Measurements from ENCODE around the gene IP6K1. TPM values are rescaled to one million over a fixed set of nuclear protein-coding genes. Genes with fewer than 3 reads are reported as not detected.

Gene IP6K1
- total RNA-seq, 1 experiment from 2014 or later, result 32.2 TPM

GRCh38 chr3:49786357-49787181, at the start of gene IP6K1 (continued):
- no peak for TF ChIP-seq ERG (CRISPR knock-in tag; IDR thresholded peaks at IDR 0.05)
- TF ChIP-seq ETV6 (CRISPR knock-in tag; IDR thresholded peaks at IDR 0.05), result peak; percentile 42; the same call in 1 of the 2 replicates
- TF ChIP-seq PRRX2 (CRISPR knock-in tag; IDR thresholded peaks at IDR 0.05), result no peak
- 0 out of 2 replicates have a peak, but pooled peaks have one; percentile 10 for TF ChIP-seq GABPB1 (CRISPR knock-in tag; IDR thresholded peaks at IDR 0.05)
- no peak for TF ChIP-seq ZNF423 (CRISPR knock-in tag; IDR thresholded peaks at IDR 0.05)
- peak; percentile 100 for TF ChIP-seq USF1 (CRISPR knock-in tag; IDR thresholded peaks at IDR 0.05)
- TF ChIP-seq GTF2I (CRISPR knock-in tag; conservative IDR thresholded peaks at IDR 0.05), result no peak
- no peak for TF ChIP-seq JAZF1 (CRISPR knock-in tag; IDR thresholded peaks at IDR 0.05)
- TF ChIP-seq FOXK1 (CRISPR knock-in tag; IDR thresholded peaks at IDR 0.05), result peak; percentile 87; the same call in 1 of the 2 replicates
- no peak for TF ChIP-seq NR3C1 (CRISPR knock-in tag; conservative IDR thresholded peaks at IDR 0.05; ENCODE audit: low read depth)
- 0 out of 2 replicates have a peak, but pooled peaks have one; percentile 58 for TF ChIP-seq FOXP4 (CRISPR knock-in tag; IDR thresholded peaks at IDR 0.05)
- TF ChIP-seq KAT7 (CRISPR knock-in tag; IDR thresholded peaks at IDR 0.05; ENCODE audit: borderline replicate concordance), result no peak
- no peak for TF ChIP-seq FOXJ3 (CRISPR knock-in tag; IDR thresholded peaks at IDR 0.05; ENCODE audit: borderline replicate concordance)
- no peak for TF ChIP-seq ATF2 (CRISPR knock-in tag; IDR thresholded peaks at IDR 0.05; ENCODE audit: borderline replicate concordance, low read depth)
- TF ChIP-seq TEAD4 (CRISPR knock-in tag; IDR thresholded peaks at IDR 0.05), result no peak
- no peak for TF ChIP-seq RORB (CRISPR knock-in tag; IDR thresholded peaks at IDR 0.05)
- peak; percentile 91; the same call in 1 of the 2 replicates for TF ChIP-seq FOXP1 (CRISPR knock-in tag; IDR thresholded peaks at IDR 0.05; ENCODE audit: borderline replicate concordance)
- TF ChIP-seq TP53 (CRISPR knock-in tag; IDR thresholded peaks at IDR 0.05), result no peak

GRCh38 chr3:49831341-49831740, 45.0 kb upstream of the IP6K1 start:
- Mint-ChIP-seq H3K4me1 (no peaks in the 10 kb centered on the region), H3K36me3 (peaks cover 37% of the 10 kb centered on the region), H3K27ac (no peak overlapping the region), H3K27me3 (ENCODE audit: low read depth) (no peaks in the 10 kb centered on the region), H3K4me3 (no peak overlapping the region), H3K9me3 (0 out of 2 replicates have a peak, but pooled peaks cover 3% of the 10 kb centered on the region)
- DNase-seq (ENCODE audit: low spot score) (no peak), ATAC-seq (no peak)
- ChIA-PET CTCF (interaction anchor here (0.7 to 0.9 kb wide), 4 partner anchors 10 to 131 kb away, joined by 3 to 7 read pairs (median 3); partner anchors contain the start of gene INKA1), POLR2A (no interaction called here)
- TF ChIP-seq GRHL2 (CRISPR knock-in tag; IDR thresholded peaks at IDR 0.05; ENCODE audit: insufficient replicate concordance, severe bottlenecking), result no peak
- no peak for TF ChIP-seq IRF1 (CRISPR knock-in tag; IDR thresholded peaks at IDR 0.05)
- no peak for TF ChIP-seq ARID4B (CRISPR knock-in tag; IDR thresholded peaks at IDR 0.05; ENCODE audit: borderline replicate concordance)
- no peak for TF ChIP-seq HMGA2 (CRISPR knock-in tag; IDR thresholded peaks at IDR 0.05)
- no peak for TF ChIP-seq NFATC4 (CRISPR knock-in tag; IDR thresholded peaks at IDR 0.05)
- TF ChIP-seq E2F4 (CRISPR knock-in tag; IDR thresholded peaks at IDR 0.05; ENCODE audit: borderline replicate concordance, low read depth), result no peak
- no peak for TF ChIP-seq MYBL2 (CRISPR knock-in tag; IDR thresholded peaks at IDR 0.05)
